ENCODE data around the gene ALDH5A1. TPM values are rescaled to one million over a fixed set of nuclear protein-coding genes. Genes with fewer than 3 reads are reported as not detected.

Gene ALDH5A1
- total RNA-seq, 1 experiment from 2014 or later = 23.2 TPM

DNA sequence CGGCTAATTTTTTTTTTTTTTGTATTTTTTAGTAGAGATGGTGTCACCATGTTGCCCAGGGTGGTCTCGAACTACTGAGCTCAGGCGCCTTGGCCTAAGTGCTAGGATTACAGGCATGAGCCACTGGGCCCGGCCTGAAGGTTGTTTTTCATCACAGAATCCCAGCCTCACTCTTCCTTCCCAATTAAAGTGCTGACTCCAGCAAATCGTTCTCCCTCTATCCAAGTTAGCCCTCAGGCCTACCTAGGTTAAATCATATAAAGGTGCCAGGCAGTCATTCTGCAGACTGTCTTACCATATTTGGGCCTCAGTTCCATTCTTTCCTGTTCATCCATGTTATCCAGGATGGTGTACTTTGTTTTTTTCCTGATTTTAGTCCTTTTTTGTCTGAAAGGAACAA is 56.4 kb downstream of the ALDH5A1 start:
- Mint-ChIP-seq H3K4me1 (ENCODE audit: low read depth, unreplicated experiment) (no peaks in the 10 kb centered on the region), H3K36me3 (ENCODE audit: insufficient read depth, unreplicated experiment) (no peaks in the 10 kb centered on the region), H3K27me3 (ENCODE audit: unreplicated experiment) (no peaks in the 10 kb centered on the region), H3K9me3 (ENCODE audit: low read depth, unreplicated experiment) (no peaks in the 10 kb centered on the region), H3K27ac (ENCODE audit: unreplicated experiment) (no peak overlapping the region), H3K4me3 (ENCODE audit: low read depth, unreplicated experiment) (no peak overlapping the region)
- no peak for DNase-seq
- no TSS peak for BruUV-seq (replicated peaks)
- intact Hi-C loops (cut with micrococcal nuclease; ENCODE audit: unreplicated experiment) = no loop called here
- CTCF ChIA-PET = interaction anchor here (0.6 to 1.0 kb wide), 3 partner anchors 55 to 788 kb away, joined by 3 to 4 read pairs (median 3); no protein-coding TSS in a partner anchor
- TF ChIP-seq, protein P1, sequence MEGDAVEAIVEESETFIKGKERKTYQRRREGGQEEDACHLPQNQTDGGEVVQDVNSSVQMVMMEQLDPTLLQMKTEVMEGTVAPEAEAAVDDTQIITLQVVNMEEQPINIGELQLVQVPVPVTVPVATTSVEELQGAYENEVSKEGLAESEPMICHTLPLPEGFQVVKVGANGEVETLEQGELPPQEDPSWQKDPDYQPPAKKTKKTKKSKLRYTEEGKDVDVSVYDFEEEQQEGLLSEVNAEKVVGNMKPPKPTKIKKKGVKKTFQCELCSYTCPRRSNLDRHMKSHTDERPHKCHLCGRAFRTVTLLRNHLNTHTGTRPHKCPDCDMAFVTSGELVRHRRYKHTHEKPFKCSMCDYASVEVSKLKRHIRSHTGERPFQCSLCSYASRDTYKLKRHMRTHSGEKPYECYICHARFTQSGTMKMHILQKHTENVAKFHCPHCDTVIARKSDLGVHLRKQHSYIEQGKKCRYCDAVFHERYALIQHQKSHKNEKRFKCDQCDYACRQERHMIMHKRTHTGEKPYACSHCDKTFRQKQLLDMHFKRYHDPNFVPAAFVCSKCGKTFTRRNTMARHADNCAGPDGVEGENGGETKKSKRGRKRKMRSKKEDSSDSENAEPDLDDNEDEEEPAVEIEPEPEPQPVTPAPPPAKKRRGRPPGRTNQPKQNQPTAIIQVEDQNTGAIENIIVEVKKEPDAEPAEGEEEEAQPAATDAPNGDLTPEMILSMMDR (IDR thresholded peaks at IDR 0.05; ENCODE audit: unreplicated experiment) = no peak

DNA sequence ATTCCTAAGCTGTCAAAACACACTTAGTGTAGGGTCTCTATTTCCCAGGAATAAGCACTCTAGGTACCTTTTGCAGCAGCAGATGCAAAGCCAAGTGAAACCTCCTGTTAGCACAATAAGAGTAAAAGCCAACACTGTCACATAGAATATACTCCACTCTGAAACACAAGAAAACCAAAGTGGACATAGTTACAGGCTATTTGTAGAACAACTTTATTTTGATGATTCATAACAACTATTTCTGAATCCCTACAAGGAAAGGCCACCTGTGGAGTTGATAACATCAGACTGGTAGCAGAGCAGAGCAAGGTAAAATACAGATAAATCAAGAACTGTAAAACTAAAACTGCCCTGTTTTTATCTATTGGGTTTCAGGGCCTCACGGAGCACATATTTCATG is 59.7 kb downstream of the ALDH5A1 start:
- Mint-ChIP-seq H3K4me1 (ENCODE audit: low read depth, unreplicated experiment) (no peaks in the 10 kb centered on the region), H3K9me3 (ENCODE audit: low read depth, unreplicated experiment) (no peaks in the 10 kb centered on the region), H3K27ac (ENCODE audit: unreplicated experiment) (no peak overlapping the region), H3K36me3 (ENCODE audit: insufficient read depth, unreplicated experiment) (no peaks in the 10 kb centered on the region), H3K4me3 (ENCODE audit: low read depth, unreplicated experiment) (no peak overlapping the region), H3K27me3 (ENCODE audit: unreplicated experiment) (no peaks in the 10 kb centered on the region)
- CTCF ChIA-PET = no interaction called here
- BruUV-seq (replicated peaks) = no TSS peak
- no peak for DNase-seq
- TF ChIP-seq, protein P1 (IDR thresholded peaks at IDR 0.05; ENCODE audit: unreplicated experiment) = no peak
- intact Hi-C loops (cut with micrococcal nuclease; ENCODE audit: unreplicated experiment) = no loop called here

DNA sequence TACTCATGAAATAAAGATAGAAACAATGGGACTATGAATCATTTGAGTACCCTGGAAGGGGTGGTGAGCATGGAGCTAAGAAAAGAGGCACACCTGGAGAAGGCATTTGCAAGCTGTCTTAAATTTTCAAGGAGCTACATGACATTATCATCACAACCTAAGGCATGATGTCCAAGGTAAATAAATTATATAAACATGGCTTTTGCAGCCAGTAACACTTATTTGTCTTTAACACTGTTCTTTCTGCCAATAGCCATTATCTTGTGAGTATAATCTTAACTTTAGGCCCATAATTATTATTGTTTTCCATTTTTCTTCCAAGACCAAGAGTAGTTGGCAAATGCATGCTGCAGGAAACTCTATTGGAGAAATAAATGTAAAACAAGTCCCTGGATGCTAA is 63.7 kb downstream of the ALDH5A1 start:
- Mint-ChIP-seq H3K9me3 (ENCODE audit: low read depth, unreplicated experiment) (no peaks in the 10 kb centered on the region), H3K27me3 (ENCODE audit: unreplicated experiment) (no peaks in the 10 kb centered on the region), H3K36me3 (ENCODE audit: insufficient read depth, unreplicated experiment) (no peaks in the 10 kb centered on the region), H3K4me3 (ENCODE audit: low read depth, unreplicated experiment) (no peak overlapping the region), H3K4me1 (ENCODE audit: low read depth, unreplicated experiment) (no peaks in the 10 kb centered on the region), H3K27ac (ENCODE audit: unreplicated experiment) (no peak overlapping the region)
- BruUV-seq (replicated peaks) = no TSS peak
- CTCF ChIA-PET = interaction anchor here (1.2 kb wide), 1 partner anchor 244 kb away, joined by 3 read pairs; no protein-coding TSS in a partner anchor
- TF ChIP-seq, protein P1 (IDR thresholded peaks at IDR 0.05; ENCODE audit: unreplicated experiment) = no peak
- DNase-seq = no peak
- intact Hi-C loops (cut with micrococcal nuclease; ENCODE audit: unreplicated experiment) = no loop called here

DNA sequence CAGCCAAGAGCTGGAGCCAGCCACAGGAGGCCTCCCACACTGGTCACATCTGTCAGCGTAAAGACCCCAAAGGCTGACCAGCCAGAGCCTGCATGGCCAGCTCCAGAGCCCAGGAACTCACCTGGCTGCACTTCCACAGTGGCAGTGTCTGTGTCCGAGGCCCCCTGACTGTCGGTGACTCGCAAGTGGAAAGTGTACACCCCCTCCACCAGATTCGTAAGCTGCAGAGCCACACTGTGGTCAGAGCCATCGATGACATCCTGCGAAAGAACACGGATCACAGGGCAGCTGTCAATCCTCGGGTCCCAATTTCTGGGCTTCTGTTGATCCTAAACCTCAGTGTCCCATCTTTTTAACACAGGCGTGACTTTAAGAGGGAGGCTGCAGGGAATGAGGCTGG is 69.3 kb downstream of the ALDH5A1 start:
- Mint-ChIP-seq H3K4me1 (ENCODE audit: low read depth, unreplicated experiment) (no peaks in the 10 kb centered on the region), H3K9me3 (ENCODE audit: low read depth, unreplicated experiment) (no peaks in the 10 kb centered on the region), H3K4me3 (ENCODE audit: low read depth, unreplicated experiment) (no peak overlapping the region), H3K27me3 (ENCODE audit: unreplicated experiment) (no peaks in the 10 kb centered on the region), H3K36me3 (ENCODE audit: insufficient read depth, unreplicated experiment) (no peaks in the 10 kb centered on the region), H3K27ac (ENCODE audit: unreplicated experiment) (no peak overlapping the region)
- BruUV-seq (replicated peaks) = no TSS peak
- CTCF ChIA-PET = no interaction called here
- TF ChIP-seq, protein P1 (IDR thresholded peaks at IDR 0.05; ENCODE audit: unreplicated experiment) = no peak
- intact Hi-C loops (cut with micrococcal nuclease; ENCODE audit: unreplicated experiment) = no loop called here
- no peak for DNase-seq
